Measurements from ENCODE around the gene SUPT6H.

GRCh38 chr17:28665994-28666393 lies 4.0 kb downstream of the SUPT6H start:
- TF ChIP-seq CTCF (IDR thresholded peaks at IDR 0.05) (no peak), ZFX (IDR thresholded peaks at IDR 0.05; ENCODE audit: borderline replicate concordance) (no peak)

Measured in 22Rv1 (cell line).